GM12801 (cell line): Measurements from ENCODE around the gene GPATCH2.

Experiments used
- TF ChIP-seq, protein P1 (sequence below): IDR thresholded peaks from one replicate; pipeline ENCODE4 v1.5.1; 2011; ENCODE audit warnings: control low read depth; ENCODE audit not compliant: insufficient read length; ENCODE audit errors: extremely low read depth

GPATCH2 gene

DNA sequence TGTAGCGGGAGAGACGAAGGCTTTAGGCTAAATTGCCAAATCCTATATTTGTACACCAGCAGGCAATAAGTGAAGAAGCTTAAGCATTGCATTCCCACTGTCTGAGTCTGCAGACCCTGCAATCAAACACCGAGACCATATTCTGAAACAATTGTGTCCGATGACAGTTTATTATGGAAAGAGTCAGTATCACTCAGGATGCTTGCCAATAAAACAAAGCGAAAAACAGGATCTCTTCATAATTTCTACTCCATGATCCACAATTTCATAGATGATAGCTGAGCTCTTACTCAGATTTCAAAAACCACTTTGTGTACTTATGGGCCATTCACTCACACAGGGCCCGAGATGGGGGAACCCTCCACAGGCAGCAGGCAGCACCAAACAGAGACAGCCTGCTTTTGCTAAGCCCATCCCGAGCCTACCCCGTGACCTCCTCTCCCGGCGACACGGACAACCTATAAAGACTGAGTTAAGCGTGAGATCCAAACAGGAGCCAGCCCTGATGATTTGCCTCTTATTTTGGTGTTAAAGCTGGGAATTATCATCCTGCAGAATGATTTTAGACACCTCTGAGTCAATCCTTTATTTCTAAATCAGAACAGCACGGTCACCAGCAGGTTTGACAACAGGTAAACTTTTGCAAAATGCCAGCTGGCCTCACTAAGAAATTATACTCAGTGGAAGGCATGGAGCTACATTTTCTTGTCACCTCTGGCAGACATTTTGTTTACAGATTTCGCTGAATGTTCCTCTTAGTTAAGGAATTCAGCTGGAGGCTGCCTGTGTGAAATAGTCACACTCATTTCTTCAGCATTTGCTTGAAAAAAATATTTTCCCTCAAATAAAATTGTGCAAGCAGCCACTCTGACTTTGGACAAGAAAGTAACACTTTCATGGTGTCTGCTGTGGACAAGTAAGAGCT, 212.4 kb downstream of the GPATCH2 start:
- TF ChIP-seq, protein P1, sequence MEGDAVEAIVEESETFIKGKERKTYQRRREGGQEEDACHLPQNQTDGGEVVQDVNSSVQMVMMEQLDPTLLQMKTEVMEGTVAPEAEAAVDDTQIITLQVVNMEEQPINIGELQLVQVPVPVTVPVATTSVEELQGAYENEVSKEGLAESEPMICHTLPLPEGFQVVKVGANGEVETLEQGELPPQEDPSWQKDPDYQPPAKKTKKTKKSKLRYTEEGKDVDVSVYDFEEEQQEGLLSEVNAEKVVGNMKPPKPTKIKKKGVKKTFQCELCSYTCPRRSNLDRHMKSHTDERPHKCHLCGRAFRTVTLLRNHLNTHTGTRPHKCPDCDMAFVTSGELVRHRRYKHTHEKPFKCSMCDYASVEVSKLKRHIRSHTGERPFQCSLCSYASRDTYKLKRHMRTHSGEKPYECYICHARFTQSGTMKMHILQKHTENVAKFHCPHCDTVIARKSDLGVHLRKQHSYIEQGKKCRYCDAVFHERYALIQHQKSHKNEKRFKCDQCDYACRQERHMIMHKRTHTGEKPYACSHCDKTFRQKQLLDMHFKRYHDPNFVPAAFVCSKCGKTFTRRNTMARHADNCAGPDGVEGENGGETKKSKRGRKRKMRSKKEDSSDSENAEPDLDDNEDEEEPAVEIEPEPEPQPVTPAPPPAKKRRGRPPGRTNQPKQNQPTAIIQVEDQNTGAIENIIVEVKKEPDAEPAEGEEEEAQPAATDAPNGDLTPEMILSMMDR: no peak

DNA sequence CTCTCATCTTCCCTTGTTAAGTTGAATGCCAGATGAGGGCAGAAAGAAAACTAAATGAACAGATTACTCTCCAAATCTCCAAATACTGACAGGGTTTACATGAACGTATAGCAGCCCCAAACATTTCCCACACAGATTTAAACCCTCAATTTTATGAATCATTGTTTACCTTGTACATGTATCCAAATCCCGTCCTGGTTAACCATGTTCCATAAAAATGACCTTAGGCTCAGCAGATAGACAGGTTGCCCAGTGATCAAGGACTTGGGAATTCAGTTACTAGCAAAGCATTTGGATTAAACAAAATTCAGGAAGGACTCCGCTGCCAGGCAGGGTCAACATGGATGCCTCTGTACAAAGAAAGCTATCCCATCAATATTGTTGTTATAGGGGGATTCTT, 213.5 kb downstream of the GPATCH2 start:
- TF ChIP-seq, protein P1: no peak

DNA sequence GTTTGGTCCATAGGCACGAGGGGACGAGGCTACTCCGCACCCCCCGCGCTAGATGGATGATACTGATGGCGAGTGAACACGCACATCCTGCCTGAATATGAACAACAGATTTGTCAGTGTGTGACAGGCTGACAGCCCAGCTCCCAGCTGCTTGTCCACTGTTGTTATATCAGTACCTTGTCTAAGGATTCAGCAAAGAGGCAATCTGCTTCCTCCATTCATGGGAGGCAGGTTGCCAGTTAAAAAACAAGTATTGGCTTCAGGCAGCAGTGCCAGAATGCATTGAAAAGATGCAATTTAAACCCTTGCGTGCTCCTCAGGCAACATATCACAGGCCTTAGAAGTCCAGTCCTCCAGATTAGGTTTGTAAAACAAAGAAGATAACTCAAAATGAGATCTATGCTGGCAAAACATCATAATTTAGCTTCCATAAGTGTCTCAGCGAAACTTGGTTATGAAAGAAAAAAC, 223.3 kb downstream of the GPATCH2 start:
- TF ChIP-seq, protein P1: no peak

DNA sequence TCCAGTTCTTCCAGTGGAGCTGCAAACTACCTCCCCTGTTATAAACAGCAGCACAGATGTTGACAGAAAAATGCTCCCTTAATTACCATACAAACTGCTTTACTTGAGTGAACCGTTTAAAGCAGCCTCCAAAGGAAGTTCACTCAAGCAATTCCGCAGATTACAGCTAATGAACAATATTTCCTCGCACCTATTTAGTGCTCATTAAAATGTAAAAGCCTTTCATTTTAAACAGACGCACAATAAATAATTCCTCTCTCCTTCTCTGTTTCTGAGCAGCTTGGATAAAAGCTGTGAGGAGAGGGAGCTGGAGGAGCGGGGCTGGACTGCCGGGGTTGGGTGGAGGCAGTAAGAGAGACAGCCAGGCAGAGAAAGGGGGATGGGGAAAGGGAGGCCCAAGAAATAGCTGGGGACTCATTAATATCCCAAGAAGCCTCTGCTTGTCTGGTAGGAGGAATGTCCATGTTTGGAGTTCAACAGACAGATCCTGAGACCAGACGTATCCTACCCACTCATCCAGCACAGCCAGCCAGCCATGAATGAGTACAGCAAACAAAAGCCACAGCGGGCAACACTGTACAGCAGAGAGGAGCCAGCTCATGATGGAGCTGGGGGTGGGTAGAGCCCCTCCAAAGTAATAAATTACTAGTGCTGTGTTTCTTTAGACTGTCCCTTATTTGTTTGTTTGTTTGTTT, 227.7 kb downstream of the GPATCH2 start:
- TF ChIP-seq, protein P1: no peak

DNA sequence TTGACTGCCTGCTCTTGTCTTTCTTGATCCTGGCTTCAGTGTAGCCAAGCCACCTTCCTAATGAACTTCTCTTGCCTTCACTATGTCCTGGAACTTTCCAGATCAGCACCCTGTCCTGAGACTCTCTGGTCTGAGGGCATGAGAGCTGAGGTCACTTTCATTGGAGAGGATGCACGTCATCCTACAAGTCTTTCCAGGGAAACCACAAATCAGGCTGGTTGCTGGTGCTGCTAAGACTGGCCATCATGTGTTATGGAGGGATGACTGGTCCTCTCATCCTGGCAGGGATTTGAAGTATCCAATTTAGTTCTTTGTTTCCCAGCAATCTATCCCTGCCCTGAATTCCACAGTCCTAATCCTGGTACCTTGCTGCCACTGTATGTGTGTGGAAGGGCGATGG, 228.6 kb downstream of the GPATCH2 start:
- TF ChIP-seq, protein P1: no peak

DNA sequence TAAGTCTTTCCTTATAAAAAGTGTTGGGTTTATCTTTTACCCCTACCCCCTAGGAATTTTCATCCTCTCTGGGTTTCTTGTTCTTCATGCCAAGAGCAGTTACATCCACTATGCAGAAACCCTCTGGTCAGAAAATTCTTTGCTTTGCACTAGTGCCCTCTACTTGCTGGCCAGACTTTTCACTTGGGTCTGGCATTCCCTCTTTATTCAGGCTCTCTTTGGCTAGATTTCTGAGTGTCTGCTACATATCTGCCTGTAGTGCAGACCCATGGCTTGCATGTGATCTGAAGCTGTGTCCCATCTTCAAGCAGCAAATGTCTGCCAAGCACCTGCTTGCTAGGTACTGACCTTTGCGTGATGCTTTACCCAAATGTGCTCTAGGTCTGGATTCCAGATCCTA, 237.0 kb downstream of the GPATCH2 start:
- TF ChIP-seq, protein P1: no peak

DNA sequence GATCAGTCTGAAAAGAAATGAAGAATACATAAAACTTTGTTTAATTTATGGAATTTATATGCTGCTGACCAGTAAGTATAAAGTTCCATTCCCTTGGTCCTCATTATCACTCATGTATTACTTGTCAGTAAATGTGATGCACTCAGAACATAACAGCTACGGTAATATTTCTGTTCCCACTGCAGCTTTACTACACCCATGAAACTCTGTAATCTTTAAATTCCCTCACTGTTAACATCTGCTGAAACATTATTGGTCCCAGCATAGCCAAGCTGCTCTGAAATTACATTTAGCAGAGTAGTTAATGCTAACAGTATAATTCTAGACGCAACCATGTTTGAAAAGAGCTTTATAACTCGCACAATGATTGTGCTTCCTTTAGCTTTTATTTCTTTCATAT, 238.4 kb downstream of the GPATCH2 start:
- TF ChIP-seq, protein P1: no peak
